ENCODE results near the gene IL18BP.

Gene IL18BP

DNA sequence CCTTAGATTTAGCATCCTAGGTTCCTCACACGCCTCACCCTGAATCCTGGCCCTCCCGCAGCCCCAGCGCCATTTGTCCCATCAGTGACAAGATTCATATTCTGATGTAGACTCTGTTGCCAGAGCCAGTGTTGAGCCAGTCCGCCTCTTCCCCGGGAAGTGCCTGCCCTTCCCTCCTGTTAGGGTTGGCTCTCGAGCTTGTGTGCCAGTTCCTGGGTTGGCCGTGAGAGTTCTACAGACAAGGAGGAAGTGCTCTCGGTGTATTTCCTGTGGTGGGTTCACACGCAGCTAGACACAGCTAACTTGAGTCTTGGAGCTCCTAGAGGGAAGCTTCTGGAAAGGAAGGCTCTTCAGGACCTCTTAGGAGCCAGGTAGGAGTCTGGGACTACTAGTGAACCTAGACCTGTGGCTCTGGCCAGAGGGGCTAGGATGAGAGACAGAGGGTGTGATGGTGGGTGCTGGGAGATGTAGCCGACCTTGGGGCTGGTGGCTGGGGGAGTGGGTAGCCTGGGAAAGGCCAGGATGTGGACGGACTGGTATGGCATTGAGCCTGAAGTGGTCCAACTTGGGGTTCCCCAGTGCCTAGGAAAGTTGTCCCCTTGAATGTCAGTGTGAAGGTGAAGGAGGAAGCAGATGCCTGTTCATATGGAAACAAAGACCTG lies at the start of gene IL18BP:
IL18BP (plus strand) TSS at position 261 of the 662 bp plus-strand sequence. CDS start 1,076 bp downstream, outside the sequence.
- no peak for DNase-seq

DNA sequence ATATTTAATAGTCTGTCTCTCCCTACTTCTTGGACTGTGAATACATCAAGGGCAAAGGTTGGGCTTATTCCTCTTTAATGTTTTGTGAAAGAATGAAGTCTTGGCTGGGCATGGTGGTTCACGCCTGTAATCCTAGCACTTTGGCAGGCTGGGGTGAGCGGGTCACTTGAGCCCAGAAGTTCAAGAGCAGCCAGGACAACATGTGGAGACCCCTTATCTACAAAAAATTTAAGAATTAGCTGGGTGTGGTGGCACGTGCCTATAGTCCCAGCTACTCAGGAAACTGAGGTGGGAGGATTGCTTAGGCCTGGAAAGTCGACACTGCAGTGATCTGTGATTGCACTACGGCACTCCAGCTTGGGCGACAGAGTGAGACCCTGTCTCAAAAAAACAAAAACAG lies 49.7 kb upstream of the IL18BP start:
- no peak for DNase-seq

- DNase-seq: no peak
Measured at GRCh38 chr11:71951741-71952310, 46.9 kb upstream of the IL18BP start.

- no peak for DNase-seq
Measured at GRCh38 chr11:71955898-71956456, 42.7 kb upstream of the IL18BP start.

- peak; percentile 54 for DNase-seq
Measured at GRCh38 chr11:71962428-71963038, 36.2 kb upstream of the IL18BP start.

- DNase-seq: no peak
Measured at GRCh38 chr11:71963468-71963867, 35.2 kb upstream of the IL18BP start.

- no peak for DNase-seq
Measured at GRCh38 chr11:71964641-71965040, 34.1 kb upstream of the IL18BP start.

DNA sequence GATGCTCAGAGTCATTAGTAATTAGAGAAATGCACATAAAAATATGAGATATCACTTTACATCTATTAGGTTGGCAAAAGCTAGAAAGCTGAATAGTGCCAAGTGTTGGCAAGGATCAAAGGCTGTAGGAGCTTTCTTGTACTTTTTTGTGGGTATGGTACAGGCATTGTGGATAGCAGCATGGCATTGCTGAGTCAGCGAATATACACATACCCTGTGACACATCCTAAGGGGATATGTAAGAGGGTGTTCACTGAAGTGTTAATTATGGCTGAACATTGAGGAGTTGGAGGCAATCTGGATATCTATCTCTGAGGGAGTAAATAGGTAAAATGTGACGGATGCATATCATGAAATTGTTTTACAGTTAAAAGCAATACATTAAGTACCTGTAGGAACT lies 27.0 kb upstream of the IL18BP start:
- DNase-seq: no peak

DNA sequence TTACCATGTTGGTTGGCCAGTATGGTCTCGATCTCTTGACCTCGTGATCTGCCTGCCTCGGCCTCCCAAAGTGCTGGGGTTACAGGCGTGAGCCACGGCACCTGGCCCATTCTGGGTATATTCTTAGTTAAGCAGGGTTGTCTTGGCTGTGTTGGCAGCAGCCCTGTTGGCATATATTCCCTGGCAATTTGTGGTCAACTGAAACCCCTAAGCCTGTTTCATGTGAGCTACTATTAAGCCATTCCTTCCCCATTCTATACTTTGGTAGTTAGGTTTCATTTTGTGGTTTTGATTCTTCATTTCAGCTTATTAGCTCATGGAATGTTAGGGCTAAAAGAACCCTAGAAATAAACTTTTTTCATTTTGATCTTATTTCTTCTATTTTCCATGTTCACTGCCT lies 22.2 kb upstream of the IL18BP start:
- no peak for DNase-seq

DNA sequence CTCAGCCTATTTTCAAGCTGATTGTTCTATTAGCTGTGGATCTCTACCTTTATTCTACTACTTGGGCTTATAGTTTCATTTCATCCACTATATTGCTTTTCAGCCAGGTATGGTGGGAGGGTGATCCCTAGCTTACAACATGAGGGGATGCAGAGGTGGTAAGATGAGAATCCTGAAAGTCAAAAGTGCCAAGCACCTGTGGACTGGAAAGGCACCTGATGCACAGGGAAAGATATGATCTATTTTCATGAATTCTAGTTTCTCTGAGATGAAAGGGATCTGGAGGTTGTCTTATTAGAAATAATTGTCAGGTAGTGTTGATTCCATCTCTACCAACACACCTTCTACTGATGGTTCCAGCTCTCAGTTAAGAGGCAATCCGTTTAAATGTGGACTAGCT lies 21.6 kb upstream of the IL18BP start:
- DNase-seq: no peak

GRCh38 chr11:71977743-71978418 lies 20.8 kb upstream of the IL18BP start:
- DNase-seq: peak; percentile 41

- DNase-seq: no peak
Measured at GRCh38 chr11:71979094-71979493, 19.6 kb upstream of the IL18BP start.

GRCh38 chr11:71979602-71980001 lies 19.1 kb upstream of the IL18BP start:
- no peak for DNase-seq

DNA sequence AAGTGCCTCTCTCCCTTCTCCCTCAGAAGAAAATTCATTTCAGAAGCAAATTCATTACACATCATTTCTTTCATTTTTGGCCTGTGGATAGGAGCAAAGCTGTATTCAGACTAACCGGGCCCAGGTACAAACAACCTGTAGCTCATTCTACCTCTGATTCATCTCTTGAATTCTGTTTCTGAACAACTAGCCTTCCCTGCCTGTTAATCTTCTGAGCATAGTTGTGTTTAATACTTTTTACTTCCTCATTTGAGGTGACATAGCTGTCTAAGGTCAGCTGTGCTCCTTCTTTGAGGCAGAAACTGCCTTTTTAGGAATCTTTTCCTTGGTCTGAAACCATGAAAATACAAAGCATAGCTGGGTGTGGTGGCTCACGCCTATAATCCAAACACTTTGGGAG lies 12.6 kb upstream of the IL18BP start:
- DNase-seq: no peak

- no peak for DNase-seq
Measured at GRCh38 chr11:71987521-71987920, 11.2 kb upstream of the IL18BP start.

- peak; percentile 26 for DNase-seq
Measured at GRCh38 chr11:71988050-71988449, 10.7 kb upstream of the IL18BP start.

GRCh38 chr11:71990701-71991100 lies 8.0 kb upstream of the IL18BP start:
- no peak for DNase-seq

GRCh38 chr11:71991494-71991893 lies 7.2 kb upstream of the IL18BP start:
- no peak for DNase-seq

GRCh38 chr11:71992136-71992730 lies 6.5 kb upstream of the IL18BP start:
- no peak for DNase-seq

GRCh38 chr11:71994786-71995185 lies 3.9 kb upstream of the IL18BP start:
- no peak for DNase-seq

DNA sequence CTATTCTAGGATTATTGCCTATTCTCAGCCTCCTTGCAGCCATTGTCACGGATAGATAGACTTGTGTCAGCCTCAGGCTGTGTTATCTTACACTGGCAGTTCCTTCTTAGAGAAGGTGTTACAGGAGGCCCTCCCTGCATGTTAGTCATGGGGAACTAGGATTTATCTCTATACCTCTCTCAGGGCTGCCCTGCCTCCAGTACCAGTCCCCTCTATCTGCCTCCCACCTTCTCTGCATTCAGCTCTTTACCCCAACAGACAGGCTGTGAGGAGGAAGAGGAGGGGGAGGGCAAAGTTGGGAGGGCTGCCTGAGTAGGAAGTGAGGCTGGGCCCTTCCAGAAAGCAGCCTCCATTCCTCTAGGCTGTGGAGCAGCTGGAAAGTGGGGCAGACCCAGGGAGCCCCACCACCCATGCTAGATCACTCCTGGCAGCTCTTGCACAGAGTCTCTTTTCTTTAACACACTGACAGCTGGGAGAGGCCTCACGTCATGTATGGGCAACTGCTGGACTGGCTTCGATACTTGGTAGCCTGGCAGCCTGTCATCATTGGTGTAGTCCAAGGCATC lies 2.9 kb upstream of the IL18BP start:
- DNase-seq: no peak

GRCh38 chr11:71996517-71996916 lies 2.2 kb upstream of the IL18BP start:
- DNase-seq: no peak

- no peak for DNase-seq
Measured at GRCh38 chr11:71996946-71997345, 1.8 kb upstream of the IL18BP start.
